Suprapubic skin (tissue), 4 donors: ENCODE measurements around the gene PCBP3. TPM values are rescaled to one million over a fixed set of nuclear protein-coding genes. Genes with fewer than 3 reads are reported as not detected.

Source experiments
- DNase-seq, 2 donors: peaks; one replicate each; pipeline ENCODE4 v3.0.0-alpha.2; 2019; ENCODE audit warnings: low spot score in 2 of 2
- H3K27ac ChIP-seq: fragments of 200-600 bp; sonication (generic); one replicate; pipeline ENCODE4 v1.5.1; 2019
- H3K27me3 ChIP-seq: fragments of 200-600 bp; sonication (generic); one replicate; pipeline ENCODE4 v1.5.1; 2019
- H3K36me3 ChIP-seq: fragments of 200-600 bp; sonication (generic); one replicate; pipeline ENCODE4 v1.5.1; 2019
- H3K4me1 ChIP-seq: fragments of 200-600 bp; sonication (generic); one replicate; pipeline ENCODE4 v1.5.1; 2019
- H3K4me3 ChIP-seq: fragments of 200-600 bp; sonication (generic); one replicate; pipeline ENCODE4 v1.5.1; 2019; ENCODE audit warnings: mild to moderate bottlenecking
- H3K9me3 ChIP-seq: fragments of 200-600 bp; sonication (generic); one replicate; pipeline ENCODE4 v1.5.1; 2019
- EP300 ChIP-seq: sonication (generic); formaldehyde crosslinking; IDR thresholded peaks from one replicate; pipeline ENCODE4 v1.6.1; 2017; ENCODE audit warnings: antibody characterized with exemption
- POLR2A ChIP-seq, 2 donors: fragments of 450-650 bp; IDR thresholded peaks; one replicate each; pipeline ENCODE4 v1.6.1; 2017; ENCODE audit warnings: antibody characterized with exemption in 2 of 2, mild to moderate bottlenecking in 2 of 2, moderate library complexity in 2 of 2
- POLR2AphosphoS5 ChIP-seq, 3 donors: sonication (generic); formaldehyde crosslinking; IDR thresholded peaks; one replicate each; pipeline ENCODE4 v1.6.1; 2017; ENCODE audit warnings: antibody characterized with exemption in 3 of 3
- WGBS: methylation state at CpG from one replicate; pipeline ENCODE4 v1.1.5; 2018; 5-methylcytosine and 5-hydroxymethylcytosine counted together
- total RNA-seq, 4 donors: library from RNA; depleted of rRNA; stranded (reverse); fragments of >200 nt; gene quantifications; one replicate each; pipeline ENCODE4 v1.1.0, GENCODE V29; 2016
- TF ChIP-seq, protein P1 (sequence below), 2 donors: fragments of 200-600 bp in 1 of 2; fragments of 450-650 bp in 1 of 2; sonication (generic) in 1 of 2; IDR thresholded peaks; one replicate each; pipeline ENCODE4 v1.5.1; 2016 to 2019; ENCODE audit warnings: antibody characterized with exemption in 2 of 2, mild to moderate bottlenecking in 1 of 2, moderate library complexity in 1 of 2

Gene PCBP3
- total RNA-seq, 4 donors from 2014 or later: 0.97 to 7.3 (median 2.7) TPM

DNA sequence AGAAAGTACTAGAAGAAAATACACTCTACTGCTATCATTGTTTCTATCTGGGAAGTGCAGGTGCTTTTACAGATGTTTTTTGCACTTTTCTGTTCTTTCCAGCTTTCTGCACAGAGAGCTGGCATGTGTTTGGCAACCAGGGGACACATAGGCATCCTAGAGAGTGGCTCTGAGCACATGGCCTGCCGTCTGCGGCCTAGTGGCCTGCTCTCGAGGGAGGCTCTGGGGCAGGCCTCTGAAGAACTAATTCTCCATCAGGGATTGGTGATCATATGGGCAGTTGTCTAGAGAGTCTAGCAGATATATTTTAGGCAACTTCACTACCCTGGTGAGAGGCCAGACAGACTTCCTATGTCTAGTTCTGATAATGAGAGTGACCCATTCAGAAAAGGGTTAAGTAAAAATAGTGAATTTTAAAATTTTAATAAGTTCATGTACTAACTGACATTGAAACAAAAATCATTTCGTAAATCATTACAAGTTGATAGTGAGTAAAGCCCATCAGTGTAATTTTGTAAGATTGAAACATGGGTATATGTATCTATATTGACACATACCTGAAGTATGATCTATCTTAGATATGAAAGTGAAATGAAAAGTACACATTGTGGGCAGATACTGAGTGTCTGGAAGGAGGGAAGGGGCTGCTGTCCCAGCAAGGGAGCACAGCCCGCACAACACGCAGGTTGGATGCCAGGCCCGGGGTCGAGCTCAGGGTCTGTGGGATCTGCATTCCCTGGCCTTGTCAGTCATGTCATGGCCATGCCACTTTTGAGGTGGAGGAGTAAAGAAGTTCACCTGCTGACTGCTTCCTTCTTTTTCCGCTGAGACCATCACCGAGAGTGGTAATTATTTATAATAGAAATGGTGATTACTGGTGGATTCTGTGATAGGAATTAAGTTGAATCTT is 79.8 kb downstream of the PCBP3 start:
- no peak overlapping the region for H3K27ac ChIP-seq
- DNase-seq: no peak
- no peaks in the 10 kb centered on the region for H3K36me3 ChIP-seq
- no peak overlapping the region for H3K4me3 ChIP-seq
- no peaks in the 10 kb centered on the region for H3K9me3 ChIP-seq
- no peaks in the 10 kb centered on the region for H3K4me1 ChIP-seq
- peaks cover 10% of the 10 kb centered on the region for H3K27me3 ChIP-seq
- TF ChIP-seq EP300 (no peak), POLR2A (IDR thresholded peaks at IDR 0.05) (no peak), POLR2AphosphoS5 (IDR thresholded peaks at IDR 0.05) (no peak)
- TF ChIP-seq, protein P1, sequence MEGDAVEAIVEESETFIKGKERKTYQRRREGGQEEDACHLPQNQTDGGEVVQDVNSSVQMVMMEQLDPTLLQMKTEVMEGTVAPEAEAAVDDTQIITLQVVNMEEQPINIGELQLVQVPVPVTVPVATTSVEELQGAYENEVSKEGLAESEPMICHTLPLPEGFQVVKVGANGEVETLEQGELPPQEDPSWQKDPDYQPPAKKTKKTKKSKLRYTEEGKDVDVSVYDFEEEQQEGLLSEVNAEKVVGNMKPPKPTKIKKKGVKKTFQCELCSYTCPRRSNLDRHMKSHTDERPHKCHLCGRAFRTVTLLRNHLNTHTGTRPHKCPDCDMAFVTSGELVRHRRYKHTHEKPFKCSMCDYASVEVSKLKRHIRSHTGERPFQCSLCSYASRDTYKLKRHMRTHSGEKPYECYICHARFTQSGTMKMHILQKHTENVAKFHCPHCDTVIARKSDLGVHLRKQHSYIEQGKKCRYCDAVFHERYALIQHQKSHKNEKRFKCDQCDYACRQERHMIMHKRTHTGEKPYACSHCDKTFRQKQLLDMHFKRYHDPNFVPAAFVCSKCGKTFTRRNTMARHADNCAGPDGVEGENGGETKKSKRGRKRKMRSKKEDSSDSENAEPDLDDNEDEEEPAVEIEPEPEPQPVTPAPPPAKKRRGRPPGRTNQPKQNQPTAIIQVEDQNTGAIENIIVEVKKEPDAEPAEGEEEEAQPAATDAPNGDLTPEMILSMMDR (IDR thresholded peaks at IDR 0.05): no peak
- WGBS: 89% methylated on average over 10 of the region's 10 CpGs

DNA sequence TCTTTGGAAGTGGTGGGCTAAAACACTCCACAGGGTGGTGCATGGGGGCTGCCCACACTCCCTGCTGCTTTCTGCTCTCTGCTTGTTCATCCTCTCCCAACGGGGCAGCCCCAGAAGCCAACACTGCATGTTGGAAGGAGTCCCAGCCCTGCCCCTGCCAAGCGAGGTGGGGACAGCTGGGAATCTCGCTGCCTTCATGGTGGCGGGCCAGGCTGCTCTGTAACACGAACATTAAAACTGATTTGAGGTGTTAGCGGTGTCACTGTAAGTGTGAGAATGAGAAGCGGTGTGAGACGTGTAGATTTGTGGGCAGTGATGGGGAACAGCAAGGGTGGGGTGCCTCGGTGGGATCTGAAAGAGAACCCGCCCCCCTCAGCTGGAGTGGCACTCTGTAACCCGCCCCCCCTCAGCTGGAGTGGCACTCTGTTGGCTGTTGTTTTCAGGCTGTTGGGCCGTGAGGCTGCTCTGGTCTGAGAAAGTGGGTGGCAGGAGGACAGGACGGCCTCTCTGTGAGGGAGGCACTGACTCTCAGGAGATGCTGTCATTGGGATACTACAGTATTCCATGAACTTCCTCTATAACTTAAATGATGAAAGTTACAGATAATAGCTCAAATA is 80.9 kb downstream of the PCBP3 start:
- DNase-seq: no peak
- Histone ChIP-seq H3K4me1 (no peaks in the 10 kb centered on the region), H3K36me3 (no peaks in the 10 kb centered on the region), H3K27me3 (peaks cover 8% of the 10 kb centered on the region), H3K27ac (no peak overlapping the region), H3K9me3 (no peaks in the 10 kb centered on the region), H3K4me3 (no peak overlapping the region)
- WGBS: 55% methylated on average over 12 of the region's 13 CpGs
- TF ChIP-seq POLR2AphosphoS5 (IDR thresholded peaks at IDR 0.05): no peak
- no peak for TF ChIP-seq EP300
- TF ChIP-seq, protein P1 (IDR thresholded peaks at IDR 0.05): no peak
- no peak for TF ChIP-seq POLR2A (IDR thresholded peaks at IDR 0.05)

DNA sequence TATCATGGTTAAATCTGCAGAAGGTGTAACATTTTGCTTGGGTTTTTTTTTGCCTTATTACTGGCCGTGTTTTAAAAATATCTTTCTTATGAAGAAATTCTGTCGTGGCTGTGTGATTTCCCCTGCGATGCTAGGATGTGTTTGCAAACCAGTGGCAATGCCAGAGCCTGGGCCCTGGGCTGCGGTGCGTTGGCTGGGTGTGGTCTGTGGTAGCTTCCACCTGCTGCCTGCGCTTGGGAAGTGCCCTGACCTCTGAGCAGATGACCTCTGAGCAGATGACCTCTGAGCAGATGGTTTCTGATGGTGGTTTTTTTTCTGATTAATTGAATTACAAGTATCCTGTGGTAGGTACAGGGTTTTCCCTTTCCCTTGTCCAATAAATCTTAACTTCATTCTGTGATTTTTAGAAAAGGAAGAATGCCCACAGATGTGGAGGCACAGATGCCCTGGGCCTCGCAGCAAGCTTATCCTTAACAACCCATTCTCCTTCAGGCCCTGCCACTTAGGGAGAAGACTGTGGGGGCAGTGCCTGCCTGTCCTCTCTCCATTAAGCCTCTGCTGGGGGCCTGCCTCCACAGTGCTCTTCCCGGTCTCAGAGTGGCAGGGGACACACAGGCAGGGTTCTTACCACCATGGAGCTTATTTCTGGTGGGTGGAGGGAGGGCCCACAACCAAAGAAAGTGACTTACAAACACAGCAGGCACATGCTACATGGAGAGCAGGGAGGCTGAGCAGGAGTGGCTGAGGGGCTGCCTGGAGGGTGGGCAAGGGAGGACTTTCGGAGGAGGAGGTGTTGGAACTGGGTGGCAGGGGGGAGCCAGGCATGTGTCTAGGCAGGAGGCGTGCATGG is 81.7 kb downstream of the PCBP3 start:
- 85% methylated on average over 10 of the region's 10 CpGs for WGBS
- DNase-seq: no peak
- no peaks in the 10 kb centered on the region for H3K36me3 ChIP-seq
- H3K4me3 ChIP-seq: no peak overlapping the region
- H3K9me3 ChIP-seq: no peaks in the 10 kb centered on the region
- H3K4me1 ChIP-seq: no peaks in the 10 kb centered on the region
- no peak overlapping the region for H3K27ac ChIP-seq
- TF ChIP-seq POLR2A (IDR thresholded peaks at IDR 0.05) (no peak), POLR2AphosphoS5 (IDR thresholded peaks at IDR 0.05) (no peak), EP300 (no peak)
- TF ChIP-seq, protein P1 (IDR thresholded peaks at IDR 0.05): no peak
- H3K27me3 ChIP-seq: peaks cover 5% of the 10 kb centered on the region

DNA sequence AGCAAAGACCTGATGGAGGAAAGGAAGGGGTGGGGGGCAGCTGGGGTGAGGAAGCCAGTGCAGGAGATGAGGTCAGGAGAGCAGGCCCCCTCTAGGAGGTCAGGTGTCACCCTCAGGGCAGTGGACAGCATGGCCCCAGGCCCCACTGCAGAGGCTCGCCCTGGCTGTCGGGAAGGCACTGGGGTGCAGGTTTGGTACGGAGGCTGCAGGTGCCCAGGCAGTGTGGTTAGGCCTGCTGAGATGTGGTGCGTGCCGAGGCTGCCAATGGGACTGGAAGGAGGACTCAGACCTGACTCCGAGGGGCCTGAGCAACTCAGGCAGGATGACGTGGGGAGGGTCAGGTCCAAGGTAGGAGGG is 82.3 kb downstream of the PCBP3 start:
- Histone ChIP-seq H3K4me3 (no peak overlapping the region), H3K4me1 (no peaks in the 10 kb centered on the region), H3K9me3 (no peaks in the 10 kb centered on the region), H3K27ac (no peak overlapping the region), H3K36me3 (no peaks in the 10 kb centered on the region), H3K27me3 (peaks cover under 1% of the 10 kb centered on the region)
- TF ChIP-seq EP300 (no peak), POLR2A (IDR thresholded peaks at IDR 0.05) (no peak)
- DNase-seq: no peak
- 92% methylated on average over 6 of the region's 7 CpGs for WGBS

DNA sequence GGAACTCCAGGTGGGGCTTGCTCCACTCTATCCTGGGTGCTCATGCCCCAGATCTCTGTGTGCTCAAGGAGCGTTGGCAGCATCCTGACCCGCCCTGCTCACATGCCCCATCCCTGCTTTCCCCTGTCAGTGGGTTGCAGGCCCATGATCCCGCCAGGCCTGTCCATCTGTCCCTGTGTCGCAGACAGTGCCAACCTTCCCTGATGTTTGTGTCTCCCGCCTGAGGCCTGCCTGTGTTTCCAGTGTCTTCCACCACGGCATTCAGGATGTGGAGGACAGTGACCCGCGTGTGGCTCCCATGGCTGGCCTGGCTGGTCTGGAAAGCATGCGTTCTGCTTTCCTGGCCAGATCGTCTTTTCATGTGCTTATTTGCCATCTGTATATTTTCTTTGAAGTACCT is 82.9 kb downstream of the PCBP3 start:
- no peak for DNase-seq
- H3K4me3 ChIP-seq: no peak overlapping the region
- TF ChIP-seq, protein P1 (IDR thresholded peaks at IDR 0.05): no peak
- TF ChIP-seq POLR2A (IDR thresholded peaks at IDR 0.05): no peak
- no peak for TF ChIP-seq POLR2AphosphoS5 (IDR thresholded peaks at IDR 0.05)
- no peak for TF ChIP-seq EP300
- no peak overlapping the region for H3K27ac ChIP-seq
- no peaks in the 10 kb centered on the region for H3K36me3 ChIP-seq
- H3K27me3 ChIP-seq: no peaks in the 10 kb centered on the region
- WGBS: 91% methylated on average over 10 of the region's 10 CpGs
- H3K9me3 ChIP-seq: no peaks in the 10 kb centered on the region
- H3K4me1 ChIP-seq: no peaks in the 10 kb centered on the region
